ENCODE measurements around the gene KMT2C.

DNA sequence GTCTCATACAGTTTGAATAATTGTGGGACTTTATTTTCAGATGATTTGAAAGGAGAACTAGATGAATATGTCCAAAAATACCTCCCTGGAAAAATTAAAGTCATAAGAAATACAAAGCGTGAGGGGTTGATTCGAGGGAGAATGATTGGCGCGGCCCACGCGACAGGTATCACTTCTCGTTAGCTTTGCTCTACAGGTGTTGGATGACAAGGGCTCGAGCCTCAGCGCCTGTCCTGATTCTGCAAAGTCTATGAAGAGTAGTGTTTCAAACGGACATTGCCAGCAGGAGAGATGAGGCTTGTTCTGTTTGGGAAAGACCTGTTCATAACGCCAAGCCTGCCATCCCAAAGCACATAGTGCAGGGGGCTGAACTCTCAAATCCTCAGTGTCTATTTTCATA, 330.6 kb downstream of the KMT2C start:
- TF ChIP-seq POLR2A (IDR thresholded peaks at IDR 0.05) = no peak
- TF ChIP-seq, protein P1, sequence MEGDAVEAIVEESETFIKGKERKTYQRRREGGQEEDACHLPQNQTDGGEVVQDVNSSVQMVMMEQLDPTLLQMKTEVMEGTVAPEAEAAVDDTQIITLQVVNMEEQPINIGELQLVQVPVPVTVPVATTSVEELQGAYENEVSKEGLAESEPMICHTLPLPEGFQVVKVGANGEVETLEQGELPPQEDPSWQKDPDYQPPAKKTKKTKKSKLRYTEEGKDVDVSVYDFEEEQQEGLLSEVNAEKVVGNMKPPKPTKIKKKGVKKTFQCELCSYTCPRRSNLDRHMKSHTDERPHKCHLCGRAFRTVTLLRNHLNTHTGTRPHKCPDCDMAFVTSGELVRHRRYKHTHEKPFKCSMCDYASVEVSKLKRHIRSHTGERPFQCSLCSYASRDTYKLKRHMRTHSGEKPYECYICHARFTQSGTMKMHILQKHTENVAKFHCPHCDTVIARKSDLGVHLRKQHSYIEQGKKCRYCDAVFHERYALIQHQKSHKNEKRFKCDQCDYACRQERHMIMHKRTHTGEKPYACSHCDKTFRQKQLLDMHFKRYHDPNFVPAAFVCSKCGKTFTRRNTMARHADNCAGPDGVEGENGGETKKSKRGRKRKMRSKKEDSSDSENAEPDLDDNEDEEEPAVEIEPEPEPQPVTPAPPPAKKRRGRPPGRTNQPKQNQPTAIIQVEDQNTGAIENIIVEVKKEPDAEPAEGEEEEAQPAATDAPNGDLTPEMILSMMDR (IDR thresholded peaks at IDR 0.05) = no peak
